IPS-18a (cell line): ENCODE measurements around the gene CDK5.
"Not testable (repeated sequence)": the region's sequence is repeated elsewhere in the genome, so short reads cannot be mapped to it uniquely, and the experiment has no call there.

Source experiments
- H3K27ac ChIP-seq: one replicate; pipeline ENCODE4 v1.5.1; 2013; ENCODE audit warnings: low read length
- H3K27me3 ChIP-seq: one replicate; pipeline ENCODE4 v1.6.1; 2013; ENCODE audit warnings: mild to moderate bottlenecking, low read length; ENCODE audit not compliant: control insufficient read depth, insufficient read depth
- H3K36me3 ChIP-seq: one replicate; pipeline ENCODE4 v1.6.1; 2013; ENCODE audit warnings: low read depth, low read length; ENCODE audit not compliant: control insufficient read depth
- H3K4me1 ChIP-seq: one replicate; pipeline ENCODE4 v1.6.1; 2013; ENCODE audit warnings: low read depth, low read length; ENCODE audit not compliant: control insufficient read depth
- H3K4me3 ChIP-seq: one replicate; pipeline ENCODE4 v1.5.1; 2013; ENCODE audit warnings: low read length
- H3K9ac ChIP-seq: one replicate; pipeline ENCODE4 v1.6.1; 2013; ENCODE audit warnings: mild to moderate bottlenecking, low read length, moderate library complexity
- H3K9me3 ChIP-seq: one replicate; pipeline ENCODE4 v1.6.1; 2013; ENCODE audit warnings: low read depth, low read length; ENCODE audit not compliant: control insufficient read depth

The CDK5 gene

GRCh38 chr7:151046603-151047573 is 10.8 kb downstream of the CDK5 start:
- no peak overlapping the region for H3K27ac ChIP-seq
- no peak overlapping the region for H3K4me3 ChIP-seq
- no peaks in the 10 kb centered on the region for H3K9me3 ChIP-seq
- H3K9ac ChIP-seq = no peak overlapping the region
- no peaks in the 10 kb centered on the region for H3K4me1 ChIP-seq
- no peaks in the 10 kb centered on the region for H3K36me3 ChIP-seq
- peaks cover 24% of the 10 kb centered on the region for H3K27me3 ChIP-seq

- no peak overlapping the region for H3K9ac ChIP-seq
- no peak overlapping the region for H3K27ac ChIP-seq
- no peaks in the 10 kb centered on the region for H3K36me3 ChIP-seq
- H3K9me3 ChIP-seq = no peaks in the 10 kb centered on the region
- no peaks in the 10 kb centered on the region for H3K4me1 ChIP-seq
- no peak overlapping the region for H3K4me3 ChIP-seq
- H3K27me3 ChIP-seq = peaks cover 19% of the 10 kb centered on the region
Measured at GRCh38 chr7:151045967-151046366, 11.7 kb downstream of the CDK5 start.

- H3K4me1 ChIP-seq = no peaks in the 10 kb centered on the region
- H3K36me3 ChIP-seq = no peaks in the 10 kb centered on the region
- H3K9me3 ChIP-seq = no peaks in the 10 kb centered on the region
- peaks cover 12% of the 10 kb centered on the region for H3K27me3 ChIP-seq
- H3K4me3 ChIP-seq = no peak overlapping the region
- no peak overlapping the region for H3K9ac ChIP-seq
- H3K27ac ChIP-seq = no peak overlapping the region
Measured at GRCh38 chr7:151045262-151045661, 12.4 kb downstream of the CDK5 start.

- no peak overlapping the region for H3K4me3 ChIP-seq
- no peaks in the 10 kb centered on the region for H3K9me3 ChIP-seq
- H3K36me3 ChIP-seq = no peaks in the 10 kb centered on the region
- H3K4me1 ChIP-seq = no peaks in the 10 kb centered on the region
- H3K27me3 ChIP-seq = no peaks in the 10 kb centered on the region
- H3K9ac ChIP-seq = no peak overlapping the region
- no peak overlapping the region for H3K27ac ChIP-seq
Measured at GRCh38 chr7:151043959-151044358, 13.7 kb downstream of the CDK5 start.

GRCh38 chr7:151043449-151043848 is 14.2 kb downstream of the CDK5 start:
- H3K36me3 ChIP-seq, H3K4me1 ChIP-seq, H3K9ac ChIP-seq, H3K4me3 ChIP-seq, H3K27ac ChIP-seq, H3K9me3 ChIP-seq, H3K27me3 ChIP-seq: not testable (repeated sequence)

GRCh38 chr7:151040616-151041375 is 16.9 kb downstream of the CDK5 start:
- Histone ChIP-seq H3K36me3 (no peaks in the 10 kb centered on the region), H3K4me3 (no peak overlapping the region), H3K9me3 (no peaks in the 10 kb centered on the region), H3K4me1 (no peaks in the 10 kb centered on the region), H3K9ac (no peak overlapping the region), H3K27ac (no peak overlapping the region), H3K27me3 (no peaks in the 10 kb centered on the region)

- peaks cover 2% of the 10 kb centered on the region for H3K36me3 ChIP-seq
- H3K4me1 ChIP-seq = no peaks in the 10 kb centered on the region
- H3K27ac ChIP-seq = no peak overlapping the region
- no peaks in the 10 kb centered on the region for H3K27me3 ChIP-seq
- no peak overlapping the region for H3K9ac ChIP-seq
- no peak overlapping the region for H3K4me3 ChIP-seq
- H3K9me3 ChIP-seq = no peaks in the 10 kb centered on the region
Measured at GRCh38 chr7:151039850-151040548, 17.7 kb downstream of the CDK5 start.

- H3K27me3 ChIP-seq = no peaks in the 10 kb centered on the region
- H3K4me1 ChIP-seq = no peaks in the 10 kb centered on the region
- H3K9me3 ChIP-seq = no peaks in the 10 kb centered on the region
- peaks cover 5% of the 10 kb centered on the region for H3K36me3 ChIP-seq
- H3K9ac ChIP-seq = no peak overlapping the region
- H3K4me3 ChIP-seq = no peak overlapping the region
- H3K27ac ChIP-seq = no peak overlapping the region
Measured at GRCh38 chr7:151038951-151039849, 18.5 kb downstream of the CDK5 start.

- no peak overlapping the region for H3K9ac ChIP-seq
- no peaks in the 10 kb centered on the region for H3K4me1 ChIP-seq
Measured at GRCh38 chr7:151035902-151036301, 21.8 kb downstream of the CDK5 start.

GRCh38 chr7:151035026-151035717 is 22.5 kb downstream of the CDK5 start:
- no peaks in the 10 kb centered on the region for H3K27me3 ChIP-seq
- H3K36me3 ChIP-seq = peaks cover 5% of the 10 kb centered on the region
- H3K4me3 ChIP-seq = no peak overlapping the region
- H3K27ac ChIP-seq = no peak overlapping the region
- no peak overlapping the region for H3K9ac ChIP-seq
- H3K9me3 ChIP-seq = no peaks in the 10 kb centered on the region
- no peaks in the 10 kb centered on the region for H3K4me1 ChIP-seq

More at GRCh38 chr7:151035902-151036301, 21.8 kb downstream of the CDK5 start:
- Histone ChIP-seq H3K27me3 (no peaks in the 10 kb centered on the region), H3K27ac (no peak overlapping the region), H3K9me3 (no peaks in the 10 kb centered on the region), H3K36me3 (peaks cover 5% of the 10 kb centered on the region), H3K4me3 (no peak overlapping the region)
